GM19351 (cell line): Measurements from ENCODE around the gene ITSN2.

ENCODE experiments used
- ATAC-seq: cut with Tn5 transposase; IDR thresholded peaks from one replicate; pipeline ENCODE4 v1.9.1; 2021; ENCODE audit warnings: mild to moderate bottlenecking, moderate library complexity; ENCODE audit not compliant: unreplicated experiment

The ITSN2 gene

DNA sequence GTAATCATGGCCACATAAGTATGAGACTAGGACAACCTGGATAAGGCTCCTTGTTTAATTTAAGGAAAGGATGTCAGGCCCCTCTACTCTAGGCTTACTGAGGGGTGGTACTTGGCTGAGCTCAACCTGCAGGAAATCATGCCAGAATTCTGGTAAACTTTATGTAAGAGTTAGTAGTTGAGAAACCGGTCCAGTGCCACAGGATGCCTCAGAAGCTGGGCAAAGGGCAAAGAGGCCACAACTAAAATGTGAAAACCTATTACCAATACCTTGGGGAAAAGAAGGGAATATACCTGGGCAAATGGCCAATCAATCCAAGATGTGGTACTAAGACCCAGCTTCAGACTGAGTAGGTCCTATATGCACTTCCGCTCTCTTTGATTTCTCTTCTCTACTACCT lies 86.7 kb downstream of the ITSN2 start:
- ATAC-seq: no peak

DNA sequence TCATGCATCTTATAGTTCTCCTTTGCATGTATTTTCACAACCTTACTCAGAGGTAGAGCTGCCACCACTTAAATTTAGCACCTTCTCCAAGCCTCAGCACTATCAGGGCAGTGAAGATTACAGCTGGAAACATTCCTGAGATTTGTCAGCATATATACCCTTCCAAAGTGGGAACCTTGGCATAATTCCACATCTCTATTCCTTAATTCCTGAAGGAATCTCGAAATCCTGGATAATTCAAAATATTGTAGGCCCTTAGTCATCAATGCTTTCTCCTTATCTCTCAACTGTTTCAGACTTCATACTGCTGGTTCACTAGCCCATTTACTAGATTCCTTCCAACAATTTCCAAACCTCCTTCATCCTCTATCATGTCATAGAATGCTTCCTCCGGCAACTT lies 87.4 kb downstream of the ITSN2 start:
- ATAC-seq: no peak

DNA sequence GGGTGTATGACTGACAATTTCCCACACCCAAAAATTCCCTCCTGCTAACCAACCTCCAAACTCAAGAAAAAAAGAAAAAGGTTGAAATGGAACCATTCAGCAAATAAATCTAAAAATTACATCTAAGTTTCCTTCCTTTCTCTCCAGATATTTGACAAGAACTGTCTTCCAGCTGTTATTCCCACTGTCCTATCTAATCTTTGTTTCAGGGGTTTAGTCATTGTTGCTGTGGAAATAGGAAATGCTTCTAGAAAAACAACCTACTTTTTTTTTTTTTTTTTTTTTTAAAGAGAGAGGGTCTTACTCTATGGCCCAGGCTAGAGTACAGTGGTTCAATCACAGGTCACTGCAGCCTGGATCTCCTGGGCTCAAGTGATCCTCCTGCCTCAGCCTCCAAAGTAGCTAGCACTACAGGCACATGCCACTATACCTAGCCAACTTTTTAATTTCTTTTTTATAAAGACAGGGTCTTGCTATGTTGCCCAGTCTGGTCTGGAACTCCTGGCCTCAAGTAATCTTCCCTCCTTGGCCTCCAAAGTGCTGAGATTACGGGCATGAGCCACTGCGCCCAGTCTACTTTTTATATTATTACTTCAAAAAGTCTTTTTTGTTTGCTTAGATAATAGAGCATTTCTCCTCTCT lies 88.1 kb downstream of the ITSN2 start:
- no peak for ATAC-seq

DNA sequence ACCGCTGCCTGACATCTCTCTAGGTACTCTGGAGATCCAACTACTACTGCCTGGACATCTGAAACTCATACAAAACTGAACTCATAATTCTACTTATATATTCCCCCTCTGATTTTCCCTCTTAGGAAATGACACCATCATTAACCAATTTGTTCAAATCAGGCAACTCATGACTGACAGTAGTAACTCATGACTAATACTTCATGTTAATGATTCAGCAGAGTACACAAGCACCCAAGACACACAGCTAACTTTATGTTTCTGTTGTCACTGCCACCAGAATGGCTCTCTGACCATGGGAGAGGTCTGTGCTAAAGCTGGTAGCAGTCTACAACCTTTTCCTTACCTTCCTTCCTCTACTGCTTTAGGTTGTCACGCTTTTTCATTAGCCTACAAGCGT lies 91.1 kb downstream of the ITSN2 start:
- no peak for ATAC-seq

DNA sequence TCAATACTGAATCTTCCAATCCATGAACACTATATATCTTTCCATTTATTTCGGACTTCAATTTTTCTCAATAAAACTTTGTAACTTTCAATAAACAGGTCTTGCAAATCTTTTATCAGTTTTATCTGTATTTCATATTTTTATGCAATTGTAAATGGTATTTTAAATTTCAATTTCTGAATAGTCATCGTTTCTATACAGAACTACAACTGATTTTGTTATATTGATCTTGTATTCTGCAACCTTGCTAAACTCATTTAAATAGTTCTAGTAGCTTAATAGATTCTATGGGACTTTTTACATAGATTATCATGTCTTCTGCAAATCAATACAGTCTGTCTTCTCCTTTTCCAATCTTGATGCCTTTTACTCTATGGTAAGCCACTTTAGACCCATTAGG lies 95.1 kb downstream of the ITSN2 start:
- ATAC-seq: no peak

DNA sequence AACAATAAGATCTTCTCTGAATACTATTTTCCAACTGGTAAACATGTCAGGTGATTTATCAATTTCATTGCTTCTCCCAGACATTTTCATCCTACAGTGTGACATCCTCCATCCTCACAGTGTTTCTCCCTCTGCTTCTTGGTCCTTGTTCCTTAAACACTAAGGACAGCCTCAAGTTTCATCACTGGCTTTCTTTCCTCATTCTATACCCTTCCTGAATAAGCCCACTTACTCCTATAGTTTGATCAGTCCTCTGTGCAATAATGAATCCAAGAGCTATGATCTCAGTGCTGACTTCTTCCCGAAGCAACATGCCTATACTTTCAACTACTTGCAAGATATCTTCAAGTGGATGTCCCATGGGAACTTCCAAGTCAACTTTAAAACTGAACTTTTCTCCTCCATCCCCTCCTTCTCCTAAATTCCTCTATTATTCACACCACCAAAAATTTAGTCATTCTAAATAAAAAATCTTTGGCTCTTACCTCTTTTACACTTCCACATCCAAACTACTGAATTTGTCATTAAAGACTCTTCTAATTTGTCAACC lies 97.8 kb downstream of the ITSN2 start:
- ATAC-seq: no peak

DNA sequence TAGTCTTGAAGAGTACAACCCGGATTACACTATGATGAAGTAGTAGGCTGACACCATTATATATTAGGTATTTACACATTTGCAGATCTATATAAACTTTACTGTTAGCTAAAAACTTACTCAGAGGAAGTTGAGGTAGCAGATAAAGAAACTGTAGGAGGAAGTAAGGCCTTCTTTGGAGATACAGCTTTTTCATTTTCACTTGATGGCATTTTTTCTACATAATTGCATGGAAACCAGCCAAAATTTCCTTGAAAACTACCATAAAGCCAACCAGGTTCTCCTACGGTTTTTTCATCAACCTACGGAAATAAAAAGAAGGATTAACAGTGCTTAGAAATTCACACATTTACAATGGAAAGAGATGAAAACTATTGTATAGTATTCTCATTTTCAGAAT lies 98.9 kb downstream of the ITSN2 start:
- ATAC-seq: no peak

DNA sequence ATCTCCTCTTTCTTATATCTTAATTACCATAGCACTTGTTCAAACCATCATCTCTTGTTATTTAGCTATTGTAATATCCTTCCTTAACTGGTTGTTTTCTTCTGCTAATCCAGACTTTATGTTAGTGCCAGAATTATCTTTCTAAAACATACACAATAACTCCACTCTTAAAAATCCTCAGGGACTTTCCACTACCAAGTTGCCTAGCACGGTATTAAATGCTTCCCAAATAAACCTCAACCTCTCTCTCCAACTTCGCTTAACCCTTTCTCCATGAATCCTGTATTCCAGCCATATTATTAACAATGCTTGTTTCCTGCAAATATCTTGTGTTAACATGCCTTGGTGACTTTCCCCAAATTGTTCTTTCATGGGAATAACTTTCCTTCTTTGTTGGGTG lies 101.0 kb downstream of the ITSN2 start:
- no peak for ATAC-seq

DNA sequence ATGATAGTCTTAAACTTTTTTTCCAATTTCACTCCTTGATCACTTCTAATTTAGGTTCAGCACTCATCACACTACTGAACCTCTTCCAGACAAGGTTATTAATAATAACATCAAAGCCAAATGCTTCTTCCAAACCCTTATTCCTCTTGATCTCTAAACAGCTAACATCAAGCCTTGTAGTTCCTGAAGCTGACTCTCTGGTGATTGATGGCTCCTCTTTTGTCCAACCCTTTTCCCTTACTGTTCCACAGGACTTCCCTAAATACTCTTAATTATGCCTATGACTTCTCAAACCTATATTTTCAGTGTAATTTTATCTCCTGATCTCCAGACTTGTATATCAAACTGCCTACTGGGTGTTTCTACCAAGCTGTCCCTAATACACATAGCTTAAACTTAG lies 101.6 kb downstream of the ITSN2 start:
- ATAC-seq: no peak

DNA sequence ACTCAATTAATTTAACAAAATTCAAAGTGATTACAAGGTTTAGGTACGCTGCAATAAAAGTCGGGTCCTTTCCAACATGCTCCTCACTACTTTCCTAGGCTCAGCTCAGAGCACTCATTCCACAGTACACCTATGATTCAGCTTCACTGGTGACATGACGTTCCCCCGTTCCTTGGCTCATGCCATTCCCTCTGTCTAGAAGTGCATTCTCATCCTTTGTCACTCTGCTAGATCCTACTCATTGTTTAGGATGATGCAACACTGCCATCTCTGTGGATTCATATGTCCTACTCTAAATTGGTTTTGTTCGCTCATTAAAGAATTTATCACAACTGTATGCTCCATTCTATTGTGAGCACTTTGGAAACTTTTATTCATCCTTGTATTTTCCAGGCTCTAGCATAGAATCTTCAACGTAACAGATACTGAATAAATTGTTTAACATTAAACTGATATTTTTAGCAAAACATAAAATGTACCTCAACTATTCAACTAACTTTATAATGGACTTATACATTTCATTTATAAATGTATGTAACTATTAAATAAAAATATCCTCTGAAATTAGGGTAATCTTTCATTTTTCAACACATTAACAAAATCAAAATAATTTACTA lies 106.9 kb downstream of the ITSN2 start:
- ATAC-seq: no peak

DNA sequence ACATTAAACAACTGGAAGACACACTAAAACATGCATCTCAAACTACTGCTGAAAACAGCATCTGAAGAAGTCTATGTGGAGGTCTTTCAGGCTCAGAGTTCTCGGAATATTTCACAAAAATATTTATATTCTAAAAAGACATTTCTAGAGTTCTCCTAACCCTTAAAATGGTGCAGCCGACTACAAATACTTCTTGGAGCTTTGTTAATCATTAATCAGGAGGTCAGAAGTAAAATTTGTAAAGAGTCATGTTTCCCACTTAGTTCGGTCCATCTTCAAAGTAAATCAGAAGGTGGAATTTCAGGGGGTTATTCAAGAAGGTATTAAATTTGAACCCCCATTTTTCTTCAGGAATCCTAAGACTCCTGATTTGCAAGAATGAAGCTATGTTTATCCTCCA lies 112.7 kb downstream of the ITSN2 start:
- no peak for ATAC-seq

DNA sequence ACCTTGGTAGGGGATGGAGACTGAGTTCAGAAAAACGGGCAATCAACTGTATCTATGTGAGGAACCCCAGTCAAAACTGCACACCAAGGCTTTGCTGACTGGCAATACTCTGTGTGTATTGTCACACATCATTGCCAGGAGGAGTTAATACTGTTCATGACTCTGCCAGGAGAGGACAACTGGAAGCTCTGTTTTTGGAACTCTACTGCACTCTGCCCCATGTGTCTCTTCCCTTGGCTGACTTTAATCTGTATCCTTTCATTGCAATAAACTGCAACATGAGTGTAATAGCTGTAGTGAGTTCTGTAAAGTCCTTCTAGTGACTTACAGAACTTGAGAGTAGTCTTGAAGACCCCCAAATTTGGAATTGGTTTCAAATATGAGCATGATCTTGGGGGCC lies 113.2 kb downstream of the ITSN2 start:
- ATAC-seq: no peak

DNA sequence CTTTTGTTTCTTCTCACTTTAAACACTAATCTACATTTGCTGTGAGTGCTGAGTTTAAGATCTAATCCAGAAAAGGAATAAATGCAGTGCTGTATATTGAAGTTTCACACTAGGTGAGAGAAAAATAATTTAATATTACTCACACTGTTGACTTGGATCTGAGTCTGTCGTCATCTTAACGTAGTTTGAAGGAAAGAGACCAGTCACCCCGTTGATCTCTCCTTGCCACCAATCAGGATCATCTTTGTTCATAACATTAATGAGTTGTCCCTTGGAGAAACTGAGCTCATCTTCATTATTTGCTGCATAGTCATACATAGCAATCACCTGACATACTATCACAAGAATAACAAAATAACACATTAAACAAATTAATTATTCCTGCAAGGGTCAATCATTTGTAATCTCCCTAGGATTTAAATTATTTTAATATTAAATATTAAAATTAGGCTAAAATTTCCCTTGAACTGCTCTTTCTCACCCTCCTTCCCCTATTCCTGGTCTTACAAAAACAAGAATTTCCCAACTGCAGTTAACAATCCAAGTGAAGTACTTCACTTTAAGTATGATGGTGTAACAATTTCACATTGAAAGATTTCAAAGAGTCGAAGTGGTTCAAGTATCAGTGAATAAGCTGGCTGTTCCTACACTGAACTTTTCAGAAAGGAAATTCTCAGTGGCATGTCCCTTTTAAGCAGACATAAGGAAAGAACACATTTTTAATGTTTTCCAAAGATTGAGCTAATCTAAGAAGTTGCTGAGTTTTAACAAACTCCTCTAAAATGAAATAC lies 114.2 kb downstream of the ITSN2 start:
- no peak for ATAC-seq

DNA sequence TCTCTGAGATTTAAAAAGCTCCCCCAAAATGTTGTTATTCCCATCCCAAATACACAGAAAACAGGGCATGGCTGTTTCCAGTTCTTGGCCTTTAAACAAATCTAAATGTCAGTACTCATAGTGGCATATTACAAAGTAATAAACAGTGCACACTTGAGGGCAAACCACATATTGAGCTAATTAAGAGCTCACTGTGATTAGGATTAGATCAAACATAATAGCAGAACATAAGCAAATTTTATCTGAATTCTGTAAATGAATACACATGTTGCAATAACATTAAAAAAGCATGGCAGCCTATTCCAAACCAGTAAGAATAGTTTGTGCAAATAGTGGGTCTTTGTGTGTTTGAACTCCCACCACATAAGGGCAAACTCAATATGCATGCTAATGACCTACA lies 118.8 kb downstream of the ITSN2 start:
- no peak for ATAC-seq

DNA sequence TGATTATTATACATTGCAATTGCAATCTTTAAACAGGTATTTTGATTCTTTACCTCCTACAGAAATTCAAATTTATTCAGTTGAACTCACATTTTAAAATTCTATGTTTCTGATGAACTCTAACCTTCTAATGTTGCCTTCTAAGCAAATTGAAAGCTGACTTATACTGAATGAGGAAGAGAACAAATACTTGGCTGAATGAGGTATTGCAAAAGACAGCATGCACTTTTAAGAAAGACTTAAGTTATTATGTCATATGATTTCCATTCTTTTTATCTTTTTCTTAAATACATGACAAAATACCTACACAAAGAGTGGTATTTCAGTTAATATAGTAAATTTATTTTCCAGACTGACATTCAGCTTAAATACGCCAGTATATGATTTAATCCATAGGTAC lies 120.8 kb downstream of the ITSN2 start:
- no peak for ATAC-seq

DNA sequence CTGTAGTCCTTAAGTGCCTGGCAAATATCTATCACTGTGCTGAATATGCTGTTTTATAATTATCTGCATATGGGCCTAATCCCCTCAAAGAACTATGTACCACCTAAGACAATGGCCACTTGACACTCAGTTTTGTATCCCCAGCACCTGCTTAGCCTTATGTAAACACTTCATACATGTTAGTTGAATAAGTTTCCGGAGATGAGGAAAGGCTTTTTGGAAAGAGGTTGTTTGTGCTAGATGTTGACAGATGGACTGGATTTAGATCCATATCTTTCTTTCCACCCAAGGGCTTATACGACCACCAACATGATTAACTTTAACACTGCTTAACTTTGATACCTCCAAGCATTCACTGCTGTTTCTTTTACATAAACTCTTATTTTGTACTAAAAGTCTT lies 122.2 kb downstream of the ITSN2 start:
- no peak for ATAC-seq

DNA sequence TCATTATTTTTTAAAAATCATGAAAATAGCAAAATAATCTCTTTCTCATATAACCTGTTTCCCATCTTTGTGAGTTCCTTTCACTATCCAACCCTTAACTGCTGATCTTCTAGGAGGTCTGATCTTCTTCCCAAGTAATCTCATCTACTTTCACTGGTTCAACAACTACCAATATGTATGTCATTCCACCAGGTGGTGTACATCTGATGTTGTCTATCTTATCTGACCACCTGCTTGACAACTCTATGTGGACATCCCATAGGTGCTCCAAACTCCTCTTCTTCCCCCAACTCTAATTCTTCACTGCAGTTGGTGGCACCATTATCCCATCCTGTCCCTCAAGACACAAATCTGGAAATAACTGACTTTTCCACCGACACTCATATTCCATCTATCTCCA lies 123.0 kb downstream of the ITSN2 start:
- ATAC-seq: no peak

DNA sequence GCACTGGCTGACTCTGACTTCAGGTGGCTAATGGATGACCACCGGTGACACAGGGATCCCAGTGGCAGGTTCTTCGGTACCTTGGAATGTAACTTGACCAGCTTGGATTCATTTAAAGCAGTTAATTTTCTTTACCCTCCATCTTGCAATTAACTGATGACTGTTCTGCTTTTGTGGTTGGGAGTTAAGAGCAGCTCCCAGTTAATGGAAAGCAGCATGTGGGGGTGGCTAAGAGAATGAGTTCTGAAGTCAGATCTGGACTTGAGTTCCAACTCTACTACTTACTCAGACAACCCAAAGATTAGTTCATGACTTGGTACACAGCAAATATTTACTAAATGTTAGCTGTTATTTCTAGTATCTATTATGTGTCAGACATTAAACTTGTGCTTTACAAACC lies 127.0 kb downstream of the ITSN2 start:
- no peak for ATAC-seq

DNA sequence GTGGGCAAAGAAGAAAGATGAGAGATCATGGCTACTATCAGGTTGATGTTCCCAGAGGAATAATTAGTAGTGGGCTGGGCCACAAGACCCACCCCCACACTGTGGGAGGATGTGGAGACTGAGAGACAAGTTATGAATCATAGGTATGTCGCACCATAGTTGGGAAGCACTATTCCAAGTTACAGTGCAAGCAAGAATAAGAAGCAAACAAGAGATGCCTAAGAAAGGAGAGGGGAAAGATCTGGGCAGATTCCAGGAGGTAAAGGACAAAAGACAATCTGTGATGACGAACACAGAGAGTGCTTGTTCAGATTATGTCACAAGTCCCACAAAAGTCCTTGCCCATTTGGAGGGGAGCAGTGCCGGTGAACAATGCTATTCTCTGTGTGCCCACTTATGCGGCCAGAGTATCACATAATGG lies 128.9 kb downstream of the ITSN2 start:
- ATAC-seq: no peak

DNA sequence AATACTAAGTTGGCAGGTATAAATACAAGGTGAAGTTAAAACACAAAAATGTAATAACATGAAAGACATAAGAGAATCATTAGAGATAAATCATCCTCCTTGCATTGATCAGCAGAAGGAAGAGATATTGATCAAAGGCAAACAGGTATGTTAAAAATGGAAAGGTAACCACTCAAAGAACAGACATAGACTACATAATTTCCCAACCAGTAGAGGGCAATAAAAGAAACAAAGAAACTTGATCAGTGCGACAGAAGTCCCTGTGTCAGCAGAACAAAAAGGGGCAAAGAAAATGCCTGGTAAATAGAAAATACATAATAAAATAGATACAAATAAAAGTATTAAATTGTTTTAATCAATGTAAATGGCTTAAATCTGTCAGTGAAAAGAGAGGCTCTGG lies 131.9 kb downstream of the ITSN2 start:
- no peak for ATAC-seq

DNA sequence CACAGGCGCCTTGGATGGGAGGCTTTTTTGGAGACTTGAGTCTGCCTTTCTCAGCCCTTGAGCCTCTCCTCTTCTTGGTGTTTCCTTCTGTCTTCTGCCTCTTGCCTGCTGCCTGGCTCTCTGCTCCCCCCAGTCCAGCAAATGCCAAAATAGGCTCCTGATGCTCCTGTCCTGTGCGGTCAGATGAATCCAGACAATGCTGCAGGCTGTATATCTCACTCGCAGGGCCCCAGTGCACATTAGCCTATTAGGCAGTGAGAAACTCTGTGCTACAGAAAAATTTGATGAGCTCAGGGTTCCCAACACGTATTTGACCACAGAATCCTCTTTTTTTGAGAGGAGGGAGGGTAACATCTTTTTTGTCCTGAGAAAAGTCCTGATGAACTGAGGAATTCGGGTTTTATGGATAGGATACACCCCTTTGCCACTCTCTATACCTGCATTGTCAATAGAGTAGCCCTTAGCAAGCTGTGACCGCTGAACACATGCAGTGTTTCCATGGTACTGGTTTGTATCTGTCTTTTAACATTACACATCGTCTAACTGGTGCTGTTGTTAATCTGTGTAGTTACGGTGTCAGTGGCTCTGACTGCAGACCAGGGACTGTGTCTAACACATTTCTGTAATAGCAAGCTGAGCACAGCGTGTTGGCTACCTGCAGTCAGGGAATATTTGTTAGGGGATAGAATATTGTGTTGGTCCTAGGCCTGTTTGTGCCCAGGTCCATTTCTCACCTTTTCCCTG lies 134.7 kb downstream of the ITSN2 start:
- ATAC-seq: no peak
